MM.1S (cell line): ENCODE data around the gene RGS7.

Experiments
- DNase-seq: peaks from one replicate; pipeline ENCODE4 v3.0.0-alpha.2; 2015
- H2AFZ ChIP-seq: fragments of 300-600 bp; sonication (generic); 2 replicates; pipeline ENCODE4 v1.6.0; 2016; ENCODE audit warnings: antibody characterized with exemption, low read length
- H3F3A ChIP-seq: fragments of 300-600 bp; sonication (generic); 2 replicates; pipeline ENCODE4 v1.6.1; 2016; ENCODE audit warnings: mild to moderate bottlenecking, antibody characterized with exemption, low read length, moderate library complexity, mixed read lengths; ENCODE audit not compliant: insufficient read depth
- H3K27ac ChIP-seq: fragments of 300-600 bp; sonication (generic); 2 replicates; pipeline ENCODE4 v1.5.1; 2016; ENCODE audit warnings: mild to moderate bottlenecking, low read length
- H3K27me3 ChIP-seq: fragments of 300-600 bp; sonication (generic); replicated peaks from 2 replicates; pipeline ENCODE4 v1.6.0; 2016; ENCODE audit warnings: low read length; ENCODE audit not compliant: insufficient read depth
- H3K36me3 ChIP-seq: fragments of 300-600 bp; sonication (generic); replicated peaks from 2 replicates; pipeline ENCODE4 v1.6.1; 2016; ENCODE audit warnings: mild to moderate bottlenecking, low read length, mixed read lengths; ENCODE audit not compliant: insufficient read depth
- H3K4me1 ChIP-seq: fragments of 300-600 bp; sonication (generic); 2 replicates; pipeline ENCODE4 v1.6.1; 2016; ENCODE audit warnings: low read length, mixed read lengths
- H3K4me2 ChIP-seq: fragments of 300-600 bp; sonication (generic); 2 replicates; pipeline ENCODE4 v1.6.0; 2016; ENCODE audit warnings: low read depth, low read length
- H3K4me3 ChIP-seq: fragments of 300-600 bp; sonication (generic); 2 replicates; pipeline ENCODE4 v1.5.1; 2016; ENCODE audit warnings: low read length, mixed read lengths
- H3K79me2 ChIP-seq: fragments of 300-600 bp; sonication (generic); 2 replicates; pipeline ENCODE4 v1.6.1; 2016; ENCODE audit warnings: mixed run types, low read length, mixed read lengths
- H3K9ac ChIP-seq: fragments of 300-600 bp; sonication (generic); 2 replicates; pipeline ENCODE4 v1.6.1; 2016; ENCODE audit warnings: low read length, mixed read lengths
- H3K9me2 ChIP-seq: fragments of 300-600 bp; sonication (generic); replicated peaks from 2 replicates; pipeline ENCODE4 v1.6.1; 2016; ENCODE audit warnings: mild to moderate bottlenecking, low read length, mixed read lengths; ENCODE audit not compliant: insufficient read depth
- H3K9me3 ChIP-seq: fragments of 300-600 bp; sonication (generic); replicated peaks from 2 replicates; pipeline ENCODE4 v1.6.1; 2016; ENCODE audit warnings: mild to moderate bottlenecking, low read length, mixed read lengths; ENCODE audit not compliant: insufficient read depth
- H4K20me1 ChIP-seq: fragments of 300-600 bp; sonication (generic); 2 replicates; pipeline ENCODE4 v1.6.1; 2016; ENCODE audit warnings: mild to moderate bottlenecking, low read length, moderate library complexity, mixed read lengths; ENCODE audit not compliant: insufficient read depth
- EZH2 ChIP-seq: fragments of 300-600 bp; sonication (generic); optimal IDR thresholded peaks from 2 replicates; pipeline ENCODE3; 2017; ENCODE audit warnings: low read depth, mild to moderate bottlenecking, antibody characterized with exemption, low read length, mixed read lengths
- EZH2phosphoT487 ChIP-seq: fragments of 300-600 bp; sonication (generic); IDR thresholded peaks from 2 replicates; pipeline ENCODE4 v1.6.1; 2018; ENCODE audit warnings: antibody characterized with exemption, low read length
- TF ChIP-seq, protein P1 (sequence below): fragments of 300-600 bp; sonication (generic); IDR thresholded peaks from 2 replicates; pipeline ENCODE4 v1.5.1; 2016; ENCODE audit warnings: antibody characterized with exemption, low read length, mixed read lengths

RGS7 gene

DNA sequence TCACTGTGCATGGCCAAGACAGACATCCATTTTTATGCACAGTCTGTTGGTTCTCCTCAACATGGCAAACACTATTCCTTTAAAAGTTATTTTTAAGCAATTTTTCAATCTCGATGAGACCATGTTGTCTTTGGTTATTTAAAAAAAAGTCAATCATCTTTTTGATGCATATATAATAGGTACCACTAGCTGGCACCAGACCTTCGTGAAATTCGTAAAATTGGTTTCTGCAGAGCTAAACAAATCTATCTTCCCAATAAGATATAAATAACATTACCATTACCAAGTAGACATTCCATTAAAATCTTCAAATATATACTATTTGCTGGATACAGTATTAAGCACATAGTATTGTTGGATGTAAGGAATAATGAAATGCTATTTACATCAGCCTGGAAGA, 525.1 kb downstream of the RGS7 start:
- no peak overlapping the region for H3K9ac ChIP-seq

DNA sequence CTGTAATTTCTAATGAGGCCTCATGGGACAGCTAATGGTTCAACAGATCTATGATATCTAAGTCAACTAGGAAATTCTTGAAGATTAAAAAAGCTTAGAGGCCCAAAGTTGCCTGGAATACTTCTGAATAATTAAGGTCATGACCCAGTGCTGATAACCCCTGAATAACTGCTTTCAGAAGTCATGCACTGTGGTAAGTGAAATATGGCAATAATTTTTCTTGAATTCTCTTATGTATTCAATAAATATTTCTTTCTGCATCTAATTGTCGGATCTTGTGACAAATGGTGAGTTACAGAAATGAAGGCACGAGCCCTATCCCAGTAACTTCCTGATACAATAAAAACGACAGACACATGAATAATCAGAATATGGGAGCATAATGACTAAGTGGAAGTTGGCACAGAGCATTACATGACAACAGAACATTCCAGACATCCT, 525.8 kb downstream of the RGS7 start:
- H3K27ac ChIP-seq: no peak overlapping the region

More for the DNA sequence above, 525.1 kb downstream of the RGS7 start:
- Histone ChIP-seq H3K27me3 (no peaks in the 10 kb centered on the region), H3K79me2 (no peaks in the 10 kb centered on the region), H3K4me3 (no peak overlapping the region), H2AFZ (no peak overlapping the region), H3K36me3 (no peaks in the 10 kb centered on the region), H4K20me1 (no peaks in the 10 kb centered on the region), H3K27ac (no peak overlapping the region), H3K9me2 (no peaks in the 10 kb centered on the region), H3K9me3 (no peaks in the 10 kb centered on the region), H3K4me1 (no peaks in the 10 kb centered on the region), H3F3A (no peaks in the 10 kb centered on the region), H3K4me2 (no peak overlapping the region)
- no peak for DNase-seq
- TF ChIP-seq, protein P1, sequence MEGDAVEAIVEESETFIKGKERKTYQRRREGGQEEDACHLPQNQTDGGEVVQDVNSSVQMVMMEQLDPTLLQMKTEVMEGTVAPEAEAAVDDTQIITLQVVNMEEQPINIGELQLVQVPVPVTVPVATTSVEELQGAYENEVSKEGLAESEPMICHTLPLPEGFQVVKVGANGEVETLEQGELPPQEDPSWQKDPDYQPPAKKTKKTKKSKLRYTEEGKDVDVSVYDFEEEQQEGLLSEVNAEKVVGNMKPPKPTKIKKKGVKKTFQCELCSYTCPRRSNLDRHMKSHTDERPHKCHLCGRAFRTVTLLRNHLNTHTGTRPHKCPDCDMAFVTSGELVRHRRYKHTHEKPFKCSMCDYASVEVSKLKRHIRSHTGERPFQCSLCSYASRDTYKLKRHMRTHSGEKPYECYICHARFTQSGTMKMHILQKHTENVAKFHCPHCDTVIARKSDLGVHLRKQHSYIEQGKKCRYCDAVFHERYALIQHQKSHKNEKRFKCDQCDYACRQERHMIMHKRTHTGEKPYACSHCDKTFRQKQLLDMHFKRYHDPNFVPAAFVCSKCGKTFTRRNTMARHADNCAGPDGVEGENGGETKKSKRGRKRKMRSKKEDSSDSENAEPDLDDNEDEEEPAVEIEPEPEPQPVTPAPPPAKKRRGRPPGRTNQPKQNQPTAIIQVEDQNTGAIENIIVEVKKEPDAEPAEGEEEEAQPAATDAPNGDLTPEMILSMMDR: peak; percentile 27
- TF ChIP-seq EZH2phosphoT487: no peak
- TF ChIP-seq EZH2: no peak

DNA sequence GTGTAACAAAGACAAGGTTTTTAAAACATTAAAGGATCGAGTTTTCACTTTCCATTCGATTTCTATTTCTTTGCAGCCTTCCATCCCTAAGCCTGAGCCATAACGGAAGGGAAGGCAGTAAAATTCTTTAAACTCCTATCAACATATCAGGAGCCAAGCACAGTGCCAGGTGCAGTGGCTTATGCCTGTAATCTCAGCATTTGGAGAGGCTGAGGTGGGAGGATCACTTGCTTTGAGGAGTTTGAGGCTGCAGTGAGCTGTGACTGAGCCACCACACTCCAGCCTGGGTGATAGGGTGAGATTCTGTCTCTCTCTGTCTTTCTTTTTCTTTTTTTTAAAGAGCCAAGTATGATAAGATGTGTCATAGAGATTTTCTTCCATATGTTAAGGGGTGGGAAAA, 527.5 kb downstream of the RGS7 start:
- H3K9me3 ChIP-seq: no peaks in the 10 kb centered on the region
- H3K79me2 ChIP-seq: no peaks in the 10 kb centered on the region
- H3K27me3 ChIP-seq: no peaks in the 10 kb centered on the region
- TF ChIP-seq, protein P1: no peak
- no peak for TF ChIP-seq EZH2
- TF ChIP-seq EZH2phosphoT487: no peak
- H3K9me2 ChIP-seq: no peaks in the 10 kb centered on the region
- no peak overlapping the region for H3K27ac ChIP-seq
- no peaks in the 10 kb centered on the region for H3F3A ChIP-seq
- no peak overlapping the region for H2AFZ ChIP-seq
- no peak for DNase-seq
- no peaks in the 10 kb centered on the region for H4K20me1 ChIP-seq
- no peak overlapping the region for H3K9ac ChIP-seq
- H3K36me3 ChIP-seq: no peaks in the 10 kb centered on the region
- H3K4me3 ChIP-seq: no peak overlapping the region
- no peak overlapping the region for H3K4me2 ChIP-seq
- H3K4me1 ChIP-seq: no peaks in the 10 kb centered on the region

More for the DNA sequence above, 525.8 kb downstream of the RGS7 start:
- Histone ChIP-seq H3K27me3 (no peaks in the 10 kb centered on the region), H3K4me2 (no peak overlapping the region), H3K79me2 (no peaks in the 10 kb centered on the region), H3K9ac (no peak overlapping the region), H3K9me2 (no peaks in the 10 kb centered on the region), H3K4me1 (no peaks in the 10 kb centered on the region), H3K36me3 (no peaks in the 10 kb centered on the region), H3K4me3 (no peak overlapping the region), H4K20me1 (no peaks in the 10 kb centered on the region), H2AFZ (no peak overlapping the region), H3F3A (no peaks in the 10 kb centered on the region), H3K9me3 (no peaks in the 10 kb centered on the region)
- DNase-seq: no peak
- TF ChIP-seq EZH2 (no peak), EZH2phosphoT487 (no peak)
- TF ChIP-seq, protein P1: no peak
